Thyroid gland (tissue), 4 donors: ENCODE results near the gene TKTL1. TPM values are rescaled to one million over a fixed set of nuclear protein-coding genes. Genes with fewer than 3 reads are reported as not detected.
"Not testable (repeated sequence)": the region's sequence is repeated elsewhere in the genome, so short reads cannot be mapped to it uniquely, and the experiment has no call there.

ENCODE experiments used
- DNase-seq, 2 donors: peaks; one replicate each; pipeline ENCODE4 v3.0.0-alpha.2; 2019
- H3K27ac ChIP-seq, 3 donors: fragments of 200-600 bp; sonication (generic); 1 replicate in 2 of 3; 2 replicates in 1 of 3; pipeline ENCODE4 v1.5.1; 2016 to 2019; ENCODE audit warnings: mild to moderate bottlenecking in 1 of 3, moderate library complexity in 1 of 3
- H3K27me3 ChIP-seq: fragments of 200-600 bp; sonication (generic); one replicate; pipeline ENCODE4 v1.5.1; 2019
- H3K36me3 ChIP-seq, 2 donors: fragments of 200-600 bp; sonication (generic); one replicate each; pipeline ENCODE4 v1.5.1; 2016 to 2019
- H3K4me1 ChIP-seq, 2 donors: fragments of 200-600 bp; sonication (generic); one replicate each; pipeline ENCODE4 v1.5.1; 2017 to 2019
- H3K4me3 ChIP-seq, 3 donors: fragments of 200-600 bp; sonication (generic); replicated peaks in 1 of 3; 1 replicate in 2 of 3; 2 replicates in 1 of 3; pipeline ENCODE4 v1.5.1; 2016; ENCODE audit warnings: mild to moderate bottlenecking in 1 of 3
- H3K9me3 ChIP-seq: fragments of 200-600 bp; sonication (generic); one replicate; pipeline ENCODE4 v1.5.1; 2017
- CTCF ChIP-seq, 6 experiments: fragments of 200-600 bp in 3 of 6; fragments of 450-650 bp in 3 of 6; sonication (generic) in 3 of 6; IDR thresholded peaks; one replicate each; pipeline ENCODE4 v1.5.1; 2016 to 2019; ENCODE audit warnings: antibody characterized with exemption in 6 of 6, mild to moderate bottlenecking in 2 of 6, inconsistent platforms in 1 of 6, moderate library complexity in 1 of 6
- POLR2A ChIP-seq, 2 donors: fragments of 450-650 bp; IDR thresholded peaks; one replicate each; pipeline ENCODE4 v1.6.1; 2017; ENCODE audit warnings: antibody characterized with exemption in 2 of 2, mild to moderate bottlenecking in 2 of 2, moderate library complexity in 1 of 2
- WGBS, 2 donors: methylation state at CpG; one replicate each; pipeline ENCODE4 v1.1.5; 2017; 5-methylcytosine and 5-hydroxymethylcytosine counted together
- intact Hi-C: fragments of 100-400 bp; cut with DNase I; formaldehyde crosslinking; loops from one replicate; pipeline ENCODE4 v1.15.1; 2023
- total RNA-seq, 4 donors: library from RNA; depleted of rRNA; stranded (reverse); fragments of >200 nt; gene quantifications; one replicate each; pipeline ENCODE4 v1.2.3, GENCODE V29; 2016

Gene TKTL1
- total RNA-seq, 4 donors from 2014 or later: 0.54 to 0.89 TPM; not detected in 2

- 98 to 99% methylated on average over 19 to 23 of the region's 29 CpGs for WGBS, 2 donors
- no peak overlapping the region for H3K4me3 ChIP-seq
- H3K27ac ChIP-seq: no peak overlapping the region
- H3K27me3 ChIP-seq: no peaks in the 10 kb centered on the region
- TF ChIP-seq CTCF (IDR thresholded peaks at IDR 0.05): no peak
- TF ChIP-seq POLR2A (IDR thresholded peaks at IDR 0.05): no peak
- DNase-seq: no peak
- H3K9me3 ChIP-seq: no peaks in the 10 kb centered on the region
- intact Hi-C loops: loop anchor here (5.0 kb wide), 1 partner anchor 50 kb away; no protein-coding TSS in a partner anchor
- peaks cover 0 to 2% of the 10 kb centered on the region in 2 donors for H3K4me1 ChIP-seq
- no peaks in the 10 kb centered on the region for H3K36me3 ChIP-seq
Measured at GRCh38 chrX:154332561-154332960, 37.0 kb downstream of the TKTL1 start.

GRCh38 chrX:154333116-154333515 lies 37.5 kb downstream of the TKTL1 start:
- Histone ChIP-seq H3K4me1 (no peaks in the 10 kb centered on the region), H3K27me3 (no peaks in the 10 kb centered on the region), H3K9me3 (no peaks in the 10 kb centered on the region), H3K4me3 (no peak overlapping the region), H3K27ac (no peak overlapping the region), H3K36me3 (no peaks in the 10 kb centered on the region)
- no peak for DNase-seq
- 100% methylated on average over 2 of the region's 9 CpGs; no CpG with 5 or more reads in 1 of the 2 donors for WGBS, 2 donors
- intact Hi-C loops: loop anchor here (5.0 kb wide), 1 partner anchor 49 kb away; no protein-coding TSS in a partner anchor
- no peak for TF ChIP-seq CTCF (IDR thresholded peaks at IDR 0.05)
- no peak for TF ChIP-seq POLR2A (IDR thresholded peaks at IDR 0.05)

DNA sequence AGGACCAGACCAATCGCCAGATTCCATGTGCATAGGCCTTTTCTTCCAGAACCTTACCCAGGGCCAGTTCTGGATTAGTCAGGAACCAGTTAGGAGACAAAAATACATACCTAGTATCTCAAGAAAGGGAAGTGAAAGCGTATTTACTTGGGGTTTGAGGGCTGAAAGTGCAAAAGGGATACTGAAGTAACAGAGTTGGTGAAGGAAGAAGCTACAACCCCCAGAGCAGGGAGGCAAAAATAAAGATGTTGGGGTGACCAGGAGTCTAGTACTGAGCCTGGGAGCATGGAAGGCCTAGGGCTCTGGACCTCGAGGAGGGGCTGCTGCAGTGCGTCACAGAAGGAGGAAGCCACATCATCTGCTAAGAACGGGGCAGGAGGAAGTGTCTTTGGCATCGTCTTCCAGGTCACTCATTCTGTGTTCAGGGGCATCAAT lies 38.3 kb downstream of the TKTL1 start:
- WGBS, 2 donors: 76 to 87% methylated on average over 6 of the region's 6 CpGs
- Histone ChIP-seq H3K4me3 (no peak overlapping the region), H3K27ac (no peak overlapping the region), H3K36me3 (no peaks in the 10 kb centered on the region), H3K4me1 (no peaks in the 10 kb centered on the region), H3K9me3 (no peaks in the 10 kb centered on the region), H3K27me3 (no peaks in the 10 kb centered on the region)
- TF ChIP-seq CTCF (IDR thresholded peaks at IDR 0.05) (no peak), POLR2A (IDR thresholded peaks at IDR 0.05) (no peak)
- intact Hi-C loops: loop anchor here (5.0 kb wide), 1 partner anchor 48 kb away; no protein-coding TSS in a partner anchor
- DNase-seq: no peak

- no peaks in the 10 kb centered on the region for H3K4me1 ChIP-seq
- 66 to 77% methylated on average over 8 to 9 of the region's 10 CpGs for WGBS, 2 donors
- no peak for DNase-seq
- no peak overlapping the region for H3K4me3 ChIP-seq
- no peaks in the 10 kb centered on the region for H3K36me3 ChIP-seq
- H3K27ac ChIP-seq: no peak overlapping the region
- no peaks in the 10 kb centered on the region for H3K27me3 ChIP-seq
- TF ChIP-seq CTCF (IDR thresholded peaks at IDR 0.05) (no peak), POLR2A (IDR thresholded peaks at IDR 0.05) (no peak)
- intact Hi-C loops: loop anchor here (5.0 kb wide), 1 partner anchor 48 kb away; no protein-coding TSS in a partner anchor
- no peaks in the 10 kb centered on the region for H3K9me3 ChIP-seq
Measured at GRCh38 chrX:154334496-154334895, 38.9 kb downstream of the TKTL1 start.

DNA sequence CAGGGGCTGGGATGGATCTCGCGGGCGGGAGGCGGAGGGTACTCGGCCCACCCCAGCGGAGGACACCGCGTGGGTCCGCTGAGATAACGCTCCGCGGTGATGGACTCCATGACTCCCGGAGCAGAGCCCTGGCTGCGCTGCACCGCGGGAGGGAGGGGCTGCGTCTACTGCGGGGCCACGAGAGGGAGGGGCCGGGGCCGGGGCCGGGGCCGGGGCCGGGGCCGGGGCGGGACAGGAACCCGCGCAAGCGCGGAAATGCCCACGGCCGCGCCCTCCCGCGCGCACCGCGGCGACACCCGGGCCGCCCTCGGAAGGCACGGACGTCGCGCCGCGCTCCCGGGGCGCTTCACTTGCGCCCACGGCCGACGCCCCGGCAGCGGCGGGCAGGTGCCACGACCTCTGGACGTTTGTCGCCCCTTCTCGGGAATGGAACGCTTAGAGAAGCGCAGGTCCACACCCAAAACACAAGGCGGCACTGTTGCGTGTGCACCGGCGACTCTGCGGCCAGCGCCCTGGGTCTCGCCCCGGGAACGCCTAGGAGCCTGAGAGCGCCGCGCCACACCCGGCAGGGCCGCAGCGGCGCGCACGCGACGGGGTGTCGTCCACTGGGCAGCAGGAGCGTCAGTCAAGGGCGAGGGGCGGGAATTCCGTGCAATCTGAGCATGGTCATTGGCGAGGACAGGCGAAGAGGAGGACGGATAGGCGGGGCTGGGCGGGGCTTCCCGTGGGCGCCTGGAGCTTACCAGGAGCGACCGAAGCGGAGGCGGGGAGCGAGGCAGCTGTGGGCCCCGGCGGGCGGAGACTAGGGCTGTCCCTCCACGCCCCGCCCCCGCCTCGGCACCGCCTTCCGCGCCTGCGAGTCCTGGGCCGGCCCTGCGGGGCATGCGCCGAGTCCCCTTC lies 46.1 kb downstream of the TKTL1 start:
- DNase-seq: not testable (repeated sequence)

DNA sequence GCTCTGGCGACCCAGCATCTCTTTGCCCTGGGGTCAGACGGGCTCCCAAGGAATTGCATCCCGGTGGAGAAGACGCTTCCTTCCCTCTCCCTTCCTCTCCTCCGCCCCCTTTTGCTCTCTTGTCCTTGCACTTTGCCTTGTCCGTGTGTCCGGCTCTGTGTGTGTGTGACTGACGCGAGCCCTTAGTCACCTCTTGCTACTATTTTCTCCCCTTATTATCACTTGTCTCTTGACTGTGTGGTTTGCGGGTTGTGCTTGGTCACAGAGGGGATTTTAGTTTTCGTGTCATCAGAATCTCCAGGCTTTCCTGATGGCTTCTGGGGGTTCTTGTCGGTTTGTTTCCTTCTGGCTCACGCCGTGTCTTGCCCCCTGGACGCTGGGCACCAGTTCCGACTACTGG lies 47.5 kb downstream of the TKTL1 start:
- H3K4me1 ChIP-seq, H3K4me3 ChIP-seq, H3K27ac ChIP-seq, H3K36me3 ChIP-seq, H3K27me3 ChIP-seq, DNase-seq, H3K9me3 ChIP-seq, intact Hi-C loops: not testable (repeated sequence)
- WGBS, 2 donors: no CpG with 5 or more reads among the region's 16 CpGs

More for the DNA sequence above, 46.1 kb downstream of the TKTL1 start:
- H3K4me1 ChIP-seq, H3K9me3 ChIP-seq, H3K27me3 ChIP-seq, intact Hi-C loops, H3K27ac ChIP-seq, H3K36me3 ChIP-seq, H3K4me3 ChIP-seq: not testable (repeated sequence)
- no CpG with 5 or more reads among the region's 115 CpGs for WGBS, 2 donors

- H3K9me3 ChIP-seq, DNase-seq, intact Hi-C loops, H3K27ac ChIP-seq, H3K4me1 ChIP-seq, H3K36me3 ChIP-seq, H3K4me3 ChIP-seq, H3K27me3 ChIP-seq: not testable (repeated sequence)
- WGBS, 2 donors: no CpG with 5 or more reads among the region's 20 CpGs
Measured at GRCh38 chrX:154343620-154344019, 48.0 kb downstream of the TKTL1 start.
